Head of caudate nucleus (tissue), 42 donors: Measurements from ENCODE around the gene P2RX4.
"Not testable (repeated sequence)": the region's sequence is repeated elsewhere in the genome, so short reads cannot be mapped to it uniquely, and the experiment has no call there.

Experiments
- DNase-seq, 42 donors: peaks; one replicate each; pipeline versions ENCODE4 v3.0.0 to v3.0.0-alpha.2; 2020 to 2021; ENCODE audit warnings: mixed read lengths in 7 of 42
- intact Hi-C: fragments of 100-400 bp; cut with DNase I; formaldehyde crosslinking; loops from one replicate; pipeline ENCODE4 v1.15.0; 2022

Gene P2RX4

GRCh38 chr12:121214855-121215745, 5.2 kb downstream of the P2RX4 start:
- intact Hi-C loops = loop anchor here (5.0 kb wide), 1 partner anchor 83 kb away; the partner anchor contains the start of gene P2RX7

GRCh38 chr12:121216102-121216501, 6.2 kb downstream of the P2RX4 start:
- intact Hi-C loops = no loop called here

More at GRCh38 chr12:121214855-121215745, 5.2 kb downstream of the P2RX4 start:
- no peak for DNase-seq

GRCh38 chr12:121217063-121217462, 7.1 kb downstream of the P2RX4 start:
- intact Hi-C loops = no loop called here
- no peak for DNase-seq

More at GRCh38 chr12:121216102-121216501, 6.2 kb downstream of the P2RX4 start:
- DNase-seq = no peak

GRCh38 chr12:121217761-121218160, 7.8 kb downstream of the P2RX4 start:
- no peak for DNase-seq

GRCh38 chr12:121218588-121219352, 8.8 kb downstream of the P2RX4 start:
- no peak for DNase-seq
- intact Hi-C loops = no loop called here

More at GRCh38 chr12:121217761-121218160, 7.8 kb downstream of the P2RX4 start:
- intact Hi-C loops = no loop called here

GRCh38 chr12:121219353-121219986, 9.5 kb downstream of the P2RX4 start:
- no peak for DNase-seq
- intact Hi-C loops = no loop called here

GRCh38 chr12:121222847-121223246, 12.9 kb downstream of the P2RX4 start:
- intact Hi-C loops = no loop called here
- no peak for DNase-seq

- no peak for DNase-seq
- intact Hi-C loops = no loop called here
These were observed 13.7 kb downstream of the P2RX4 start for GRCh38 chr12:121223292-121224285.

- intact Hi-C loops = no loop called here
- DNase-seq = no peak
These were observed 14.7 kb downstream of the P2RX4 start for GRCh38 chr12:121224591-121224990.

- no peak for DNase-seq
- intact Hi-C loops = no loop called here
These were observed 16.5 kb downstream of the P2RX4 start for GRCh38 chr12:121226399-121226798.

GRCh38 chr12:121226871-121227270, 16.9 kb downstream of the P2RX4 start:
- intact Hi-C loops, DNase-seq: not testable (repeated sequence)

- DNase-seq = no peak
- intact Hi-C loops = no loop called here
These were observed 17.4 kb downstream of the P2RX4 start for GRCh38 chr12:121227294-121227693.

- intact Hi-C loops = no loop called here
- DNase-seq = no peak
These were observed 19.2 kb downstream of the P2RX4 start for GRCh38 chr12:121228919-121229665.

GRCh38 chr12:121229826-121230537, 20.1 kb downstream of the P2RX4 start:
- intact Hi-C loops = not testable (repeated sequence)
- DNase-seq = peak; percentile 39 to 90 (median 72)

- no peak for DNase-seq
- intact Hi-C loops = no loop called here
These were observed 20.6 kb downstream of the P2RX4 start for GRCh38 chr12:121230538-121230907.

GRCh38 chr12:121232163-121232562, 22.2 kb downstream of the P2RX4 start:
- DNase-seq = no peak
- intact Hi-C loops = no loop called here

- intact Hi-C loops = no loop called here
- no peak for DNase-seq
These were observed 23.2 kb downstream of the P2RX4 start for GRCh38 chr12:121232977-121233627.
